Ishikawa (cell line): ENCODE data around the gene FBXO24.

Experiments used
- CEBPB ChIP-seq: IDR thresholded peaks from 2 replicates; pipeline ENCODE4 v1.6.1; 2012
- CREB1 ChIP-seq: IDR thresholded peaks from 2 replicates; pipeline ENCODE4 v1.6.1; 2012; ENCODE audit warnings: low read depth
- EGR1 ChIP-seq: IDR thresholded peaks from 2 replicates; pipeline ENCODE4 v1.6.1; 2012
- EP300 ChIP-seq: IDR thresholded peaks from 2 replicates; pipeline ENCODE4 v1.6.1; 2012; ENCODE audit warnings: borderline replicate concordance
- FOXM1 ChIP-seq: IDR thresholded peaks from 2 replicates; pipeline ENCODE4 v1.6.1; 2012; ENCODE audit warnings: low read depth, borderline replicate concordance
- NFIC ChIP-seq: IDR thresholded peaks from 2 replicates; pipeline ENCODE4 v1.6.1; 2012
- RAD21 ChIP-seq: IDR thresholded peaks from 2 replicates; pipeline ENCODE4 v1.6.1; 2012; ENCODE audit warnings: low read depth
- TAF1 ChIP-seq: IDR thresholded peaks from 2 replicates; pipeline ENCODE4 v1.6.1; 2012; ENCODE audit warnings: low read depth, mild to moderate bottlenecking
- TCF12 ChIP-seq: IDR thresholded peaks from 2 replicates; pipeline ENCODE4 v1.6.1; 2012; ENCODE audit warnings: low read depth
- TEAD4 ChIP-seq: IDR thresholded peaks from 2 replicates; pipeline ENCODE4 v1.6.1; 2012
- YY1 ChIP-seq: IDR thresholded peaks from 2 replicates; pipeline ENCODE4 v1.6.1; 2012; ENCODE audit warnings: low read depth
- ZBTB7A ChIP-seq: IDR thresholded peaks from 2 replicates; pipeline ENCODE4 v1.6.1; 2012; ENCODE audit warnings: low read depth
- TF ChIP-seq, protein P1 (sequence below): IDR thresholded peaks from 2 replicates; pipeline ENCODE4 v1.6.1; 2012; ENCODE audit warnings: low read depth, mild to moderate bottlenecking
- TF ChIP-seq, protein P2 (sequence below): IDR thresholded peaks from 2 replicates; pipeline ENCODE4 v1.6.1; 2012
- TF ChIP-seq, protein P3 (sequence below): IDR thresholded peaks from 2 replicates; pipeline ENCODE4 v1.6.1; 2012

The FBXO24 gene

DNA sequence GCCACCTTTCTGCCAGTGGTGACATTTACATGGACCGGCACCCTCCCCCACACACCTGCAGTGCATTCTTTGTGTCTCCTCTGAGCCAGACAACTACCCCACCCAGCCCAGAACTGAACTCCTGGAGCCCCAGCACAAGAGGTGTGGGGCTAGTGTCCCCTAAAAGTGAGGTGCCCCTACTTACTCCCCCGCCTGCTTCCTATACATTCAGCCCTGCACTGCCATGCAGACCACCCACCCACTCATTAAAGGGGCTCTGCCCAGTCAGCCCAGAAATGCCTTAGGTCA, 14.4 kb upstream of the FBXO24 start:
- TF ChIP-seq CREB1 (no peak), RAD21 (no peak), YY1 (no peak), TCF12 (no peak), FOXM1 (no peak)

- TF ChIP-seq CEBPB (no peak), NFIC (no peak), TAF1 (no peak), YY1 (no peak), CREB1 (no peak), TEAD4 (no peak), ZBTB7A (no peak), EGR1 (no peak), FOXM1 (no peak), TCF12 (no peak), RAD21 (no peak), EP300 (no peak)
- TF ChIP-seq, protein P1, sequence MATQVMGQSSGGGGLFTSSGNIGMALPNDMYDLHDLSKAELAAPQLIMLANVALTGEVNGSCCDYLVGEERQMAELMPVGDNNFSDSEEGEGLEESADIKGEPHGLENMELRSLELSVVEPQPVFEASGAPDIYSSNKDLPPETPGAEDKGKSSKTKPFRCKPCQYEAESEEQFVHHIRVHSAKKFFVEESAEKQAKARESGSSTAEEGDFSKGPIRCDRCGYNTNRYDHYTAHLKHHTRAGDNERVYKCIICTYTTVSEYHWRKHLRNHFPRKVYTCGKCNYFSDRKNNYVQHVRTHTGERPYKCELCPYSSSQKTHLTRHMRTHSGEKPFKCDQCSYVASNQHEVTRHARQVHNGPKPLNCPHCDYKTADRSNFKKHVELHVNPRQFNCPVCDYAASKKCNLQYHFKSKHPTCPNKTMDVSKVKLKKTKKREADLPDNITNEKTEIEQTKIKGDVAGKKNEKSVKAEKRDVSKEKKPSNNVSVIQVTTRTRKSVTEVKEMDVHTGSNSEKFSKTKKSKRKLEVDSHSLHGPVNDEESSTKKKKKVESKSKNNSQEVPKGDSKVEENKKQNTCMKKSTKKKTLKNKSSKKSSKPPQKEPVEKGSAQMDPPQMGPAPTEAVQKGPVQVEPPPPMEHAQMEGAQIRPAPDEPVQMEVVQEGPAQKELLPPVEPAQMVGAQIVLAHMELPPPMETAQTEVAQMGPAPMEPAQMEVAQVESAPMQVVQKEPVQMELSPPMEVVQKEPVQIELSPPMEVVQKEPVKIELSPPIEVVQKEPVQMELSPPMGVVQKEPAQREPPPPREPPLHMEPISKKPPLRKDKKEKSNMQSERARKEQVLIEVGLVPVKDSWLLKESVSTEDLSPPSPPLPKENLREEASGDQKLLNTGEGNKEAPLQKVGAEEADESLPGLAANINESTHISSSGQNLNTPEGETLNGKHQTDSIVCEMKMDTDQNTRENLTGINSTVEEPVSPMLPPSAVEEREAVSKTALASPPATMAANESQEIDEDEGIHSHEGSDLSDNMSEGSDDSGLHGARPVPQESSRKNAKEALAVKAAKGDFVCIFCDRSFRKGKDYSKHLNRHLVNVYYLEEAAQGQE: no peak
- TF ChIP-seq, protein P2, sequence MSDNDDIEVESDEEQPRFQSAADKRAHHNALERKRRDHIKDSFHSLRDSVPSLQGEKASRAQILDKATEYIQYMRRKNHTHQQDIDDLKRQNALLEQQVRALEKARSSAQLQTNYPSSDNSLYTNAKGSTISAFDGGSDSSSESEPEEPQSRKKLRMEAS: no peak
- TF ChIP-seq, protein P3, sequence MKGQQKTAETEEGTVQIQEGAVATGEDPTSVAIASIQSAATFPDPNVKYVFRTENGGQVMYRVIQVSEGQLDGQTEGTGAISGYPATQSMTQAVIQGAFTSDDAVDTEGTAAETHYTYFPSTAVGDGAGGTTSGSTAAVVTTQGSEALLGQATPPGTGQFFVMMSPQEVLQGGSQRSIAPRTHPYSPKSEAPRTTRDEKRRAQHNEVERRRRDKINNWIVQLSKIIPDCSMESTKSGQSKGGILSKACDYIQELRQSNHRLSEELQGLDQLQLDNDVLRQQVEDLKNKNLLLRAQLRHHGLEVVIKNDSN: no peak
Observed at GRCh38 chr7:100572281-100572948, 13.7 kb upstream of the FBXO24 start.

DNA sequence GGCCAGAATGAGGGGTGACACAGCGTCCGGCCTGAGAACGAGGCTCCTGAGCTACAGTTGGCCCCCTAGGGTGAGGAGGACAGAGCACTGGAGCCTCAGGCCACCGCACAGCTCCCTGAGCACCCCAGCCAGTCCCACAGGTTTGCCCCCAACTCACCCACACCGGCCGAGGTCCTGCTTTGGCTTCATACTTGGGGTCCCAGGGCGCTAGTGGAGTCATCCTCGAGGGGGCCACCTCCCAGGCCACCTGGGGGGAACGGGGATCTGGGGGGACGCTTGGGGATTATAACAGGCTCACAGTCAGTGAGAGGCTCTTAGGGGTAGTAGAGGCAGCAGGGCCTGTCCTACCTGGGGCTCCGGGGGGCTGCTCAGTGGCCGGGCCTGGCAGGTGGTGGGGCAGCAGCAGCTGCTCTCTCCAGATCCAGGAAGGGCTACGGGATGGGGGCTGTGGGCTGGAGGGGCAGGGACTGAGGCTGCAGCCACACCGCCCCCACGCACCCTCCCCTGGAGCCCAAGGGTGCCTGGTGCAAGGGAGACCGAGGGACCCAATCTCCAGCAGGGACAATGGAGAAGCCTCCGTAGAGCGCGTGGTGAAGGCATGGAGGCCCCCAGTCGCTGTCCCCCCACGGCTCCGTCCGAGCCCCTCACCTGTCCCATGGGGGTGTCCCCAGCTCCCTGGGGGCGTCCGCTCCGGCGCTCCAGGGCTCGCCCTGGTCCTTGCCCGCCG, 13.0 kb upstream of the FBXO24 start:
- TF ChIP-seq YY1 (no peak), EP300 (no peak), FOXM1 (no peak), TAF1 (no peak), ZBTB7A (no peak), CREB1 (no peak)

GRCh38 chr7:100573691-100574361, 12.3 kb upstream of the FBXO24 start, which contains the start of gene SAP25:
Gene SAP25 (minus strand): TSS chr7:100573900. CDS start chr7:100573742, 158 bp downstream.
- TF ChIP-seq RAD21 (no peak), YY1 (no peak), EGR1 (no peak), CEBPB (no peak), FOXM1 (no peak)
- TF ChIP-seq, protein P1: no peak

DNA sequence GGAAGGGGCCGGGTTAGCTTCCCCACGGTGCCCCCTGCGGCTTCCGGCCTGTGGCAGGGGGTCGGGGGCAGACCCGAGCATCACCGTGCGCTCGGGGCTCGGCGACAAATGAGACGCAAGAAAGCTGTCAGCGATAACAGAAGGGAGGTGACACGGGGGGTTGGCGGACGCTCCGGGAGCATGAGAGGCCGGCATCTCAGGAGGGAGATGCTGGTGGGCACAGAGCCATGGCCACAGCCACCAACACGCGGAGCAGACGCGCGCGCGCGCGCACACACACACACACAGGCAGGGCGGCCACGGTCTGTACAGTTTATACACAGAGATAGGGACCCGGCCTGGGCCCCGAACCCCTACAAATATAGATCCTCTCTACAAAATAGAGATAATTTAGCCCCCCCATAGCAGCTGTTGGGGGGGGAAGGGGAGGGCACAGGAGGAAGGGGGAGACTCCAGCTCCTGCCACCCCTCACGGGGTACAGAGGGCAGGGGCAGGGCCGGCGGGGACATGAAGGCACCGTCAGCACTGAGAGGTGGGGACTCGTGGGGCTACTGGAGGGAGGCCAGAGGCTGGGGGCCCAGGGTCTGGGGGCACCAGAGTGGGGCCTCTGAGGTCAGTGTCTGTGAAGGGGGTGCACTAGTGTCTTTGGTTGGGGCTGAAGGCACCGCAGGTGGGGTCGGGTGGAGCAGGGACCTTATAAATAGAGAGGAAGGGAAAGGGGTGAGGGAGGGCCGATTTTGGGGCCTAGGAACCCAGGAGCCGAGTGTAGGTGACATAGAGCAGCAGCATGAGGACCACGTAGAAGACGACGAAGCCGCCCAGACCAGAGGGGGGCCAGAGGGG, 11.5 kb upstream of the FBXO24 start:
- TF ChIP-seq FOXM1 (no peak), NFIC (no peak), CEBPB (no peak), ZBTB7A (no peak), TCF12 (no peak), YY1 (no peak)
- TF ChIP-seq, protein P2: no peak

- TF ChIP-seq, protein P2: peak; percentile 39; the same call in 1 of the 2 replicates
- TF ChIP-seq TEAD4 (no peak), TCF12 (no peak), EP300 (no peak)
- TF ChIP-seq, protein P3: peak; percentile 89
Observed at GRCh38 chr7:100575206-100575631, 10.9 kb upstream of the FBXO24 start.
